Activated CD4-positive, alpha-beta memory T cell treated with anti-CD3 and anti-CD28 coated beads for 36 hours (primary cell): ENCODE results near the gene ABHD16B. TPM values are rescaled to one million over a fixed set of nuclear protein-coding genes. Genes with fewer than 3 reads are reported as not detected.

Source experiments
- CTCF ChIA-PET: fragments of 350-600 bp; sonication (Branson Sonifier 250); formaldehyde crosslinking; loops from one replicate; lab custom pipeline; 2021; ENCODE audit warnings: antibody characterized with exemption, inconsistent platforms; lab: Charles Lee
- POLR2A ChIA-PET: fragments of 350-600 bp; sonication (Branson Sonifier 250); formaldehyde crosslinking; loops from one replicate; lab custom pipeline; 2021; ENCODE audit warnings: antibody characterized with exemption; lab: Charles Lee
- DNase-seq: peaks from one replicate; pipeline ENCODE4 v3.0.0-alpha.2; 2020
- H3K27ac Mint-ChIP-seq: one replicate; pipeline ENCODE4 v1.8.0; 2021; ENCODE audit warnings: mixed read lengths
- H3K27me3 Mint-ChIP-seq: one replicate; pipeline ENCODE4 v1.8.0; 2021; ENCODE audit warnings: mixed read lengths
- H3K36me3 Mint-ChIP-seq: one replicate; pipeline ENCODE4 v1.8.0; 2021; ENCODE audit warnings: mixed read lengths
- H3K4me1 Mint-ChIP-seq: one replicate; pipeline ENCODE4 v1.8.0; 2021; ENCODE audit warnings: low read depth, mixed read lengths
- H3K4me3 Mint-ChIP-seq: one replicate; pipeline ENCODE4 v1.8.0; 2021; ENCODE audit warnings: mild to moderate bottlenecking, mixed read lengths
- H3K9me3 Mint-ChIP-seq: one replicate; pipeline ENCODE4 v1.8.0; 2021; ENCODE audit warnings: mixed read lengths
- intact Hi-C: fragments of 100-400 bp; cut with micrococcal nuclease; formaldehyde crosslinking; loops from one replicate; pipeline ENCODE4 v1.15.1; 2023
- total RNA-seq, 2 experiments: library from RNA; stranded (reverse); gene quantifications; one replicate each; pipeline ENCODE4 v1.2.3, GENCODE V29; 2021

The ABHD16B gene
- total RNA-seq, 2 experiments from 2014 or later = not detected

DNA sequence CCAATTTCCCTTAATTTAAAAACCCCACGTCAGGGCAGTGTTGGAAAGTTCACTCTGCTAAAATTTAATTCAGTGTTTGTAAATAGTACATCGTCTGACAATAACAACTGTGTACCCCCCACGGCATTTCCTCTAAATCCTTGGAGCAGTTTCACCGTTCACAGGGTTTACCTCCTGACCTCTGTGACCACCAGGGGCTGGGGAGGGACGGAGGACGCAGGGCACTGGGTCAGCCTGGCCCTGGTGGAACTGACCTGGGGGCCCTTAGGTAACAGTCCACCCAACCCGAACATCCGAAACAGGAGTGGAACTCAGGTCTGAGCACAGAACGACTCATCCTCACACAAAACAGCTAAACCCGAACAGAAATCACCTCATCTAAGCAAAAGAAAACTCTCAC is 32.3 kb upstream of the ABHD16B start:
- Mint-ChIP-seq H3K27me3 (peaks cover 43% of the 10 kb centered on the region), H3K4me3 (peak overlapping the region; percentile 79), H3K9me3 (no peaks in the 10 kb centered on the region), H3K4me1 (peaks cover 20% of the 10 kb centered on the region), H3K27ac (peak overlapping the region; percentile 14), H3K36me3 (peaks cover 2% of the 10 kb centered on the region)
- CTCF ChIA-PET = interaction anchor here (1.4 kb wide), 1 partner anchor 43 kb away, joined by 3 read pairs; no protein-coding TSS in a partner anchor
- POLR2A ChIA-PET = no interaction called here
- no peak for DNase-seq
- intact Hi-C loops = no loop called here

GRCh38 chr20:63829603-63829944 is 31.7 kb upstream of the ABHD16B start:
- POLR2A ChIA-PET = no interaction called here
- Mint-ChIP-seq H3K4me1 (peaks cover 20% of the 10 kb centered on the region), H3K36me3 (peaks cover 2% of the 10 kb centered on the region), H3K9me3 (no peaks in the 10 kb centered on the region), H3K27me3 (peaks cover 43% of the 10 kb centered on the region), H3K27ac (peak overlapping the region; percentile 14), H3K4me3 (peak overlapping the region; percentile 79)
- DNase-seq = peak; percentile 32
- intact Hi-C loops = no loop called here
- CTCF ChIA-PET = interaction anchor here (1.4 kb wide), 1 partner anchor 43 kb away, joined by 3 read pairs; no protein-coding TSS in a partner anchor

- H3K27ac Mint-ChIP-seq = peak overlapping the region; percentile 14
- ChIA-PET CTCF (interaction anchor here (1.4 kb wide), 1 partner anchor 44 kb away, joined by 3 read pairs; no protein-coding TSS in a partner anchor), POLR2A (no interaction called here)
- peaks cover 2% of the 10 kb centered on the region for H3K36me3 Mint-ChIP-seq
- peaks cover 20% of the 10 kb centered on the region for H3K4me1 Mint-ChIP-seq
- H3K27me3 Mint-ChIP-seq = peaks cover 43% of the 10 kb centered on the region
- intact Hi-C loops = no loop called here
- no peaks in the 10 kb centered on the region for H3K9me3 Mint-ChIP-seq
- H3K4me3 Mint-ChIP-seq = peak overlapping the region; percentile 79
- DNase-seq = no peak
Measured at GRCh38 chr20:63829945-63830835, 31.1 kb upstream of the ABHD16B start.

GRCh38 chr20:63830841-63831588 is 30.3 kb upstream of the ABHD16B start, which contains the start of gene ZBTB46:
ZBTB46 (minus strand) TSS chr20:63831264; CDS start chr20:63790757, 40,507 bp downstream.
- H3K4me1 Mint-ChIP-seq = peaks cover 13% of the 10 kb centered on the region
- peaks cover 2% of the 10 kb centered on the region for H3K36me3 Mint-ChIP-seq
- no peaks in the 10 kb centered on the region for H3K9me3 Mint-ChIP-seq
- peak within 1 kb of the TSS; percentile 79 for H3K4me3 Mint-ChIP-seq
- POLR2A ChIA-PET = no interaction called here
- no peak for DNase-seq
- intact Hi-C loops = no loop called here
- peak within 1 kb of the TSS; percentile 14 for H3K27ac Mint-ChIP-seq
- H3K27me3 Mint-ChIP-seq = peaks cover 35% of the 10 kb centered on the region
- CTCF ChIA-PET = no interaction called here

- ChIA-PET POLR2A (no interaction called here), CTCF (no interaction called here)
- peaks cover 32% of the 10 kb centered on the region for H3K27me3 Mint-ChIP-seq
- DNase-seq = no peak
- H3K36me3 Mint-ChIP-seq = peaks cover 2% of the 10 kb centered on the region
- H3K27ac Mint-ChIP-seq = no peak overlapping the region
- H3K4me3 Mint-ChIP-seq = no peak overlapping the region
- intact Hi-C loops = no loop called here
- H3K9me3 Mint-ChIP-seq = no peaks in the 10 kb centered on the region
- H3K4me1 Mint-ChIP-seq = peaks cover 12% of the 10 kb centered on the region
Measured at GRCh38 chr20:63831646-63831992, 29.7 kb upstream of the ABHD16B start.

- CTCF ChIA-PET = interaction anchor here (0.5 kb wide), 1 partner anchor 89 kb away, joined by 3 read pairs; no protein-coding TSS in a partner anchor
- peaks cover 2% of the 10 kb centered on the region for H3K36me3 Mint-ChIP-seq
- POLR2A ChIA-PET = no interaction called here
- H3K4me3 Mint-ChIP-seq = peak overlapping the region; percentile 29
- H3K4me1 Mint-ChIP-seq = peaks cover 12% of the 10 kb centered on the region
- H3K9me3 Mint-ChIP-seq = no peaks in the 10 kb centered on the region
- no peak overlapping the region for H3K27ac Mint-ChIP-seq
- peaks cover 28% of the 10 kb centered on the region for H3K27me3 Mint-ChIP-seq
- intact Hi-C loops = no loop called here
- DNase-seq = no peak
Measured at GRCh38 chr20:63831993-63832686, 29.2 kb upstream of the ABHD16B start.

DNA sequence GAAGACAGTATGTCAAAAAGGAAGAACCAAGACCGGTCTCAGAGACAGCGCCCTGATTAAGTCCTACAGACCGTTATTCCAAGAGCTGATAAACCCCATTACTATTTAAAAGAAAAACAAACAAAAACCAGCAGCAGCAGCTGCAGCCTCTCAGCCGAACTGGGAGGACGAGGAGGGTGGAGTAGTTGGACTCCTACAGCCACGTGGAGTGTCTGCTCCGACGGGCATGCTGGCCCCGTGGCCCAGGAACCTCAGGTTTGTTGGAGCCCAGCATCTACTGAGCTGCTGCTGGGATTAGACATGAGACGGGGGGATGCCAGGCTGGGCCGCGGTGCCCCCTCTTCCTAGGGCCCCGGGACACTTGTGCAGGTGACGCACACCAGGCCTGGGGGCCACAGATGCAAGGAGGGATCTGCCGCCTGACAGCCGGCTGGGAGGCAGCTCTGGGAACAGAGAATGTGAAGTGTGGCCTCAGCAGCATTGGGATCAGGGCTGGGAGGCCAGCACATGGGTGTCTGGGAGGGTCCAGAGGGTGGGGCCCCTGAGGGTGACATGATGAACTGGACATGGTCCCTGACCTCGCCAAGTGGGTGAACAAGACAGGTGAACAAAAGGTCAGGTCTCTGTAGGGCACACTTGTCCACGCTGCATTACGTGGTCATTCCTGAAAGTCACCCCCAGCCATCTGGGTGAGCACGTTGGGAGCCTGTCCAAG is 27.4 kb upstream of the ABHD16B start:
- Mint-ChIP-seq H3K27me3 (peaks cover 19% of the 10 kb centered on the region), H3K4me3 (no peak overlapping the region), H3K9me3 (no peaks in the 10 kb centered on the region), H3K27ac (no peak overlapping the region), H3K36me3 (peaks cover 2% of the 10 kb centered on the region), H3K4me1 (peaks cover 12% of the 10 kb centered on the region)
- ChIA-PET CTCF (interaction anchor here (0.8 kb wide), 1 partner anchor 10 kb away, joined by 3 read pairs; no protein-coding TSS in a partner anchor), POLR2A (no interaction called here)
- no peak for DNase-seq
- intact Hi-C loops = no loop called here

GRCh38 chr20:63834491-63834880 is 26.8 kb upstream of the ABHD16B start:
- Mint-ChIP-seq H3K4me1 (peaks cover 7% of the 10 kb centered on the region), H3K9me3 (no peaks in the 10 kb centered on the region), H3K4me3 (no peak overlapping the region), H3K36me3 (peaks cover 2% of the 10 kb centered on the region), H3K27ac (no peak overlapping the region), H3K27me3 (peaks cover 13% of the 10 kb centered on the region)
- ChIA-PET CTCF (no interaction called here), POLR2A (no interaction called here)
- DNase-seq = no peak
- intact Hi-C loops = no loop called here

DNA sequence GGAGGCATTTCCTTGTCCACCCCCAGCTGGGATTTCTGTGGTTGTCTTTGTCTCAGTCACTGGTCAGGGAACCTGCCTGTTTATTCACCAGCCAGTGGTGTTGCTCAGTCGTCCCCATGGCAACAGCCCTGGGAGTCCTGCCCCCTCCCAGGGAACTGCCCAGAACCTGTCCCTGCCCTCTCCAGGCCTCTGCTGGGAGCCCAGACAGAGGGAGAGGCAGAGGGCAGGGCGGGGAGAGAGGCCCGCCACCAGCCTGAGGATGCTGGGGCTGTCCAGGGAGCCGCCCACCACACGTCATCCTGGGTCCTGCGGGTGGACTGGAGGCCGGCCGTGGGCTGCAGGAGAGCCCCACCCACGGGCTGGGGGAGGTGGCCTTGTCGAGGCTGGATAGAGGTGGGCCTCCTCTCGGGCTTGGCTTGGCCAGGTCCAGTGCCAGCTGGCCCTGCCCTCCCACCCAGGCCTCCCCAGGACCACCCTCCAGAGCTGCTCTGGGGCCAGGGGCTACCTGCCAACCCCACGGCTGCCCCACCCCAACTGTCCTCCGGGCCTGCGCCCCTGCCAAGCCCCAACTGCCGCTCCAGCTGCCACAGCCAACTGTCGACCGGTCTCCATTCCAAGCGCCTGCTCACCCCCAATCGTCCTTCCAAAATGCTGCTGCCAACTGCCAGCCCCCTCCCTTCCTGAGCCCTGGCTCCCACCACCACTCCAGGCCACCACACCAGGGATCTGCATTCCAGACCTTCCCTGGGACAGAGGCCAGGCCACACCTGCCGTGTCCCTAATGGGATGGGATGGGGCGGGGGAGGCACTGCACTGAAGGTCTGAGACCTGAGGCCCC is 26.1 kb upstream of the ABHD16B start:
- no peaks in the 10 kb centered on the region for H3K9me3 Mint-ChIP-seq
- intact Hi-C loops = no loop called here
- CTCF ChIA-PET = no interaction called here

DNA sequence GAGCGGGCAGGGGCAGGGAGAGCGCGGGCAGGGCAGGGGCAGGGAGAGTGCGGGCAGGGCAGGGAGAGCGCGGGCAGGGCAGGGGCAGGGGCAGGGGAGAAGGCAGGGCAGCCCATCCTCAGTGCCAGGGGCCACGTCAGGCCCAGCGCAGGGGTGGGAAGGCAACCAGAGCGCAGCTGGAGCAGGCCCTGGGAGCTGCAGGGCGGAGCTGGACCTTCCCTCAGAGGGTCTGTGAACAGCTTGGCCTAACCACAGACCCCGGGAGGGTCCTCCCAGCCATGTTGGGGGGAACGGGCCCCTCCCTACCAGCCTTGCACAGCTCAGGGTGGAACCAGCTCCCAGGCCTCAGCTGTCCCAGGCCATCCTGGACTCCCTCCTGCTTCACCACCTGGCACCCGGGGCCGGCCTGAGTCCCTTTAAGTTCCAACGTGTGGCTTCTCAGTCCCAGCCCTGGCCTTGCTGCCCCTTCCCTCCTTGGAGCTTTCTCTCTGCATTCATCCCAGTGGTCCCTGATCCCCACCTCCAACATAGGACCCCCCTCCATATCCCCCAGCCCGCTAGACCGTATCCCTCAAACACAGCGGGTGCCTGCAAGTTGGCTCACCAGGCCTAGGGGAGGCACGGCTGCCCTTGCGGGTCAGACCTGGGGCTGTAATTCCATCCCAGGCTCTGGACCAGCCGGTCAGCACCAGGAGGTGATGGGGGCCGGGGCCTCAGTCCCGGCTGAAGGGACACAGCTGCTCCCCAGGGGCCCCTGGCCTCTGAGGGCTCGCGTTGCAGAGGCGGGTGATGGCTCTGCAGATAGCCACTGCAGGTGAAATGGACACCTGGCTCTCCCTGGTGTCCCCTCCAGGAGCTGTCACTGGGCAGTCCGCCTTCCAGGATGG is 24.6 kb upstream of the ABHD16B start:
- peaks cover 7% of the 10 kb centered on the region for H3K27me3 Mint-ChIP-seq
- no peak overlapping the region for H3K27ac Mint-ChIP-seq
- ChIA-PET CTCF (interaction anchor here (0.5 kb wide), 1 partner anchor 72 kb away, joined by 4 read pairs; no protein-coding TSS in a partner anchor), POLR2A (no interaction called here)
- intact Hi-C loops = no loop called here
- DNase-seq = no peak
- no peaks in the 10 kb centered on the region for H3K9me3 Mint-ChIP-seq
- H3K4me3 Mint-ChIP-seq = no peak overlapping the region
- H3K36me3 Mint-ChIP-seq = no peaks in the 10 kb centered on the region
- no peaks in the 10 kb centered on the region for H3K4me1 Mint-ChIP-seq

More for the DNA sequence above, 26.1 kb upstream of the ABHD16B start:
- H3K27me3 Mint-ChIP-seq = peaks cover 7% of the 10 kb centered on the region
- H3K4me1 Mint-ChIP-seq = no peaks in the 10 kb centered on the region
- H3K27ac Mint-ChIP-seq = no peak overlapping the region
- no peaks in the 10 kb centered on the region for H3K36me3 Mint-ChIP-seq
- POLR2A ChIA-PET = no interaction called here
- no peak for DNase-seq
- no peak overlapping the region for H3K4me3 Mint-ChIP-seq
